HEK293T (cell line): ENCODE data around the gene DZIP1.

ENCODE experiments used
- CTCF ChIA-PET: fragments of 350-600 bp; formaldehyde crosslinking; extraction: SDS; loops from one replicate; lab custom pipeline; 2021; ENCODE audit warnings: antibody characterized with exemption, inconsistent platforms; lab: Yijun Ruan, JAX
- POLR2A ChIA-PET: fragments of 350-600 bp; formaldehyde crosslinking; extraction: SDS; loops from one replicate; lab custom pipeline; 2020; ENCODE audit warnings: antibody characterized with exemption, inconsistent platforms; lab: Yijun Ruan, JAX
- DNase-seq: peaks from one replicate; pipeline ENCODE4 v3.0.0; 2012; ENCODE audit warnings: mixed read lengths; ENCODE audit errors: extremely low spot score
- ARNT ChIP-seq: fragments of 450-650 bp; IDR thresholded peaks from 2 replicates; pipeline ENCODE4 v1.6.1; 2017; ENCODE audit warnings: mild to moderate bottlenecking
- BHLHE40 ChIP-seq: fragments of 450-650 bp; IDR thresholded peaks from 2 replicates; pipeline ENCODE4 v1.6.1; 2016; ENCODE audit warnings: mild to moderate bottlenecking, moderate library complexity, borderline replicate concordance
- CTBP1 ChIP-seq: fragments of 450-650 bp; IDR thresholded peaks from 2 replicates; pipeline ENCODE4 v1.6.1; 2016; ENCODE audit warnings: borderline replicate concordance
- ELF4 ChIP-seq: fragments of 450-650 bp; IDR thresholded peaks from 2 replicates; pipeline ENCODE4 v1.6.1; 2017; ENCODE audit warnings: antibody characterized with exemption
- FOXA1 ChIP-seq: fragments of 450-650 bp; IDR thresholded peaks from 2 replicates; pipeline ENCODE4 v1.6.1; 2016; ENCODE audit warnings: mild to moderate bottlenecking
- FOXK2 ChIP-seq: fragments of 450-650 bp; IDR thresholded peaks from 2 replicates; pipeline ENCODE4 v1.6.1; 2016; ENCODE audit warnings: mild to moderate bottlenecking
- FOXM1 ChIP-seq: fragments of 450-650 bp; IDR thresholded peaks from 2 replicates; pipeline ENCODE4 v1.6.1; 2017; ENCODE audit warnings: mild to moderate bottlenecking, borderline replicate concordance
- HDGF ChIP-seq: fragments of 450-650 bp; IDR thresholded peaks from 2 replicates; pipeline ENCODE4 v1.6.1; 2017; ENCODE audit warnings: antibody characterized with exemption, borderline replicate concordance
- L3MBTL2 ChIP-seq: fragments of 450-650 bp; conservative IDR thresholded peaks from 2 replicates; pipeline ENCODE4 v1.6.1; 2016; ENCODE audit warnings: mild to moderate bottlenecking
- LEF1 ChIP-seq: fragments of 450-650 bp; IDR thresholded peaks from 2 replicates; pipeline ENCODE4 v1.6.1; 2017; ENCODE audit warnings: mild to moderate bottlenecking, borderline replicate concordance
- NFRKB ChIP-seq: fragments of 450-650 bp; IDR thresholded peaks from 2 replicates; pipeline ENCODE4 v1.6.1; 2016; ENCODE audit warnings: mild to moderate bottlenecking, moderate library complexity
- SP1 ChIP-seq: fragments of 450-650 bp; IDR thresholded peaks from 2 replicates; pipeline ENCODE4 v1.6.1; 2017
- SUZ12 ChIP-seq: fragments of 450-650 bp; IDR thresholded peaks from 2 replicates; pipeline ENCODE4 v1.6.1; 2016; ENCODE audit warnings: mild to moderate bottlenecking
- TARDBP ChIP-seq: fragments of 450-650 bp; IDR thresholded peaks from 2 replicates; pipeline ENCODE4 v1.6.1; 2016
- ZNF384 ChIP-seq: fragments of 450-650 bp; IDR thresholded peaks from 2 replicates; pipeline ENCODE4 v1.6.1; 2016
- TF ChIP-seq, protein P1 (sequence below): fragments of 450-650 bp; IDR thresholded peaks from 2 replicates; pipeline ENCODE4 v1.6.1; 2016

The DZIP1 gene

DNA sequence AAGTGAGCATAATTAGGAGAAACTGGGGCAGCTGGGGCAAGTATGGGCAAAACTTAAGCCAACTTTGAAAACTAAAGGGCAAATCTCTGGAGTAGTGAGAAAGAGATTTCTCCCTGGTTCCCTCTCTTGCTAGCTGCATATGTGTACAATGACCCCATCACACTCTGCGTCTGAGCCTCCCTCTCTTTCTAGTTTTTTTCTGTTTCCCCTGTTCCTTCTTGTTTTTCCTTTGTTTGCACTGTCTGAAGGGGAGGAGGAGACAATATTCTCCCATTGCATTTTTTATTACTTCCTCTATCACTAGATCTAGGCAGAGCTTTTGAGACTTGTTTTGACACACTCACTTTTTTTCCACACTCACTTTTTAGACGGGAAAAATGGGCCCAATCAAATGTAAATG, 103.2 kb downstream of the DZIP1 start:
- DNase-seq: no peak
- ChIA-PET POLR2A (no interaction called here), CTCF (no interaction called here)
- TF ChIP-seq FOXM1: no peak
- TF ChIP-seq, protein P1, sequence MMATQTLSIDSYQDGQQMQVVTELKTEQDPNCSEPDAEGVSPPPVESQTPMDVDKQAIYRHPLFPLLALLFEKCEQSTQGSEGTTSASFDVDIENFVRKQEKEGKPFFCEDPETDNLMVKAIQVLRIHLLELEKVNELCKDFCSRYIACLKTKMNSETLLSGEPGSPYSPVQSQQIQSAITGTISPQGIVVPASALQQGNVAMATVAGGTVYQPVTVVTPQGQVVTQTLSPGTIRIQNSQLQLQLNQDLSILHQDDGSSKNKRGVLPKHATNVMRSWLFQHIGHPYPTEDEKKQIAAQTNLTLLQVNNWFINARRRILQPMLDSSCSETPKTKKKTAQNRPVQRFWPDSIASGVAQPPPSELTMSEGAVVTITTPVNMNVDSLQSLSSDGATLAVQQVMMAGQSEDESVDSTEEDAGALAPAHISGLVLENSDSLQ: no peak
- TF ChIP-seq ELF4: no peak
- TF ChIP-seq SUZ12: no peak
- no peak for TF ChIP-seq NFRKB
- TF ChIP-seq ARNT: no peak
- TF ChIP-seq HDGF: no peak
- TF ChIP-seq LEF1: no peak
- no peak for TF ChIP-seq CTBP1
- TF ChIP-seq SP1: no peak
- no peak for TF ChIP-seq FOXK2
- no peak for TF ChIP-seq ZNF384
- no peak for TF ChIP-seq TARDBP
- no peak for TF ChIP-seq L3MBTL2
- TF ChIP-seq FOXA1: no peak
- TF ChIP-seq BHLHE40: no peak

DNA sequence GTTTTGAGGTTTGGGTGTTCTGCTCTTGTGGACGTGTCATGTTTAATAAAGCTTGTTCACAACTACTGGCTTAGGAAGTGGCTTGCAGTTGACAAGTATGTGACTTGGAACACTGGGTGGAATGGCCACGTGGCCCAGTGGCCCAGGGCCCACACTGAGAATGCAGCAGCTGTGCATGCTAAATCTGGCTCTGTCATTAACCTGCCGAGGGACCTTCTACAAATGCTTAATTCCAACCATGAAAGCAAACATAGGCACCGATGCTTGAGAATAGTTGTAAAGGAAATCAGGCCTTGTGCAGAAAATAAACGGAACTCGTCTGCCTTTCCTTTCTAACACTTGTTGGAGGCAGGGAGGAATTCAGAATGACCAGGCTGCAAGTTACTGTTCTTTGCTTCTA, 103.6 kb downstream of the DZIP1 start:
- ChIA-PET POLR2A (no interaction called here), CTCF (no interaction called here)
- no peak for DNase-seq
- TF ChIP-seq L3MBTL2 (no peak), ZNF384 (no peak), ELF4 (no peak), SP1 (no peak), CTBP1 (no peak), TARDBP (no peak), ARNT (no peak), FOXK2 (no peak), LEF1 (no peak), FOXM1 (no peak), NFRKB (no peak), HDGF (no peak), SUZ12 (no peak), BHLHE40 (no peak)

DNA sequence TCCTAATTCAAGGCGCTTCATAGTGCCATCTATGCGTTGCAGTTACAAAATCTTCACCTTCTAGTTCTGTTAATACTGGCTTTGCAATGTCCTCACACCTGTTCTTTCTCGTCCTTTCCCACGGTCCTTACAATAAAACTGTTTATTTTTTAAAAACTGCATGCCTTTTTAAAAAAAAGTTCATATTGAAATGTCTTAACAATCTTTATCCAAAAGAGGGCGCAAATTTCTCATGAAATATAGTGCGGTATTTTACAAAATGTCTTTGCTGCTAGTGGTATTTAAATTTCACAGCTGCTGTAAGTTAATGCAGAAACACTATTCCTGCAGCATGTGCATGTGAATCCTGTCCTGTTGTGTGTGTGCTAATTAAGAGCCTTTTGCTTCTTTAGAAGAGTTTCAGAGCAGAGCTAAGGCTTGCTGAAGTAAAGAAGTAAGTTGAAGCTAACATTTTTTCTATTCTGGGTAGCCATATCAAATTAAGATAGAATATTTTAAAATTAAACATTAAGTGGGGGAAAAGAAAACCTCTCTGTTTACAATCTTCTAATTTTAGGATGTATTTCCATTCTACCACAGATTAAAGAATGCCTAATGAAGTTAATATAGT, 107.8 kb downstream of the DZIP1 start:
- ChIA-PET POLR2A (no interaction called here), CTCF (interaction anchor here (0.5 to 1.5 kb wide), 10 partner anchors 8 to 847 kb away, joined by 3 read pairs; no protein-coding TSS in a partner anchor)
- DNase-seq: no peak
- peak; percentile 51; the same call in 1 of the 2 replicates for TF ChIP-seq ZNF384
- TF ChIP-seq NFRKB: no peak

DNA sequence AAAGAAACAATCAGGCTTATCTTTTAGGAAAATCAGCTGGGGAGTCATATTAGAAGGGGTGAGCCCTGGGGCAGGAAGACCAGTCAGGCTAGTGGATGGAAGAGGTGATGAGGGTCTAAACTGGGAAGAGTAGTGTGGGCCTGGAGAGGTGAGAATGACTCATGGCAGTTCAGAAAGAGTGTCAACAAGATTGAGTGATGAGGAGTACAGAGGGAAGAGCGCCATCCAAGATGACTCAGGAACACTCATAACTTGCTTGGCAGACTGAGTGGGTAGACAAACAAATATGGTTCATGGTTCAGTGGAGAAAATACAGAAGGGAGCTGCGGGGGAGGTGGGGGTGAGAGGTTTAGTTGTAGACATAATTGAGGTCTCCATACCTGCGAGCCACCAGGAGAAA, 109.3 kb downstream of the DZIP1 start:
- POLR2A ChIA-PET: no interaction called here
- CTCF ChIA-PET: no interaction called here
- TF ChIP-seq FOXA1 (no peak), FOXM1 (no peak), SP1 (no peak)
- no peak for DNase-seq

DNA sequence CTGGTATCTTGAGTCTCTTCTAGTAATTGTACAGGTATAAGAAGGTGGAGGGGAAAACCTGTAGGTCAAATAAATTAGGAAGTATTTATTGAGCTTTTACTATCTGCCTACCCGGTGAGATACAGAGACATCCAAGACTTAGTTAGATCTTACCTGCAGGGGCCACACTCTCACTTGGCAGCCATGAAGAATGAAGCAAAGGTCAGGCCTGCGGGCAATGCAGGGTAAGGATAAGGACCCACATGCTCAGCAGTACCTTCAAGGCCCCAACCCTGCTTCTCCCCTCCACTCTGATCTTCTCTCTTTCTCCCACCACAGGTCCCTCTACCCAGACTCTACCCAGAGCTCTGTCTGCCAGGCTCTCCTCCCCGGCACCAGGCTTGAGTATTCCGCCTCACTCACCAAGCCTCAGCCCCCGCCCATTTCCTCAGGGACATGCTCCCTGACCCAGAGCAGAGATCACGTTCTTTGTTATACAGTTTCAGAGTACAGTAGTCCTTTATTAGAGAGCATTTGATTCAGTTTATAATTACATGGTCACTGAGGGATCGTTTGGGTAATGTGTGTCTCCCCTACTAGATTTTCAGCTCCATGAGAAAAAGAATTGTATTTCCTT, 110.9 kb downstream of the DZIP1 start:
- TF ChIP-seq FOXK2 (no peak), NFRKB (no peak)
- DNase-seq: no peak
- ChIA-PET CTCF (no interaction called here), POLR2A (no interaction called here)

DNA sequence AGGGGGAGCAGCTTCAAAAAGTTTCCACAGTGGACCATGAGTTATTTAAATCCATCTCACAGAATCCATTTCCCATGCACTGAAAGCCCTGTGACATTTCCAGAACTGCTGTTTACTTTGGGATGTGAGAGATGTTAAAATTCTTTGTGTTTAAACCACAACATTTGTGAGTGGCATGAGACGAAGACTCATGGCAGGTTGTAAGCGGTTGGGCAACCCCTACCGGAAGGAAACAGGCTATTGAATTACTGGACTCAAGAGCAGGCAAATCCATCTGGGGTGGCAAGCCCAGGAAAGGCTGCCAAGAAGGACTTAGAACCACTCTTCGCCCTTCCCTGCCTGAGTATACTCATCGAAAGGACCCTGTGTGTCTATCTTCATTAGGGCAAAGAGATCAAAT, 114.3 kb downstream of the DZIP1 start:
- ChIA-PET POLR2A (no interaction called here), CTCF (no interaction called here)
- TF ChIP-seq SP1: no peak
- no peak for TF ChIP-seq SUZ12
- TF ChIP-seq HDGF: no peak
- no peak for TF ChIP-seq CTBP1
- TF ChIP-seq FOXM1: no peak
- TF ChIP-seq FOXA1: no peak
- TF ChIP-seq ARNT: no peak
- no peak for TF ChIP-seq LEF1
- no peak for TF ChIP-seq BHLHE40
- no peak for TF ChIP-seq L3MBTL2
- no peak for DNase-seq
